Measurements from ENCODE around the gene STYX. TPM values are rescaled to one million over a fixed set of nuclear protein-coding genes. Genes with fewer than 3 reads are reported as not detected.

Gene STYX
- total RNA-seq, 1 donor from 2014 or later, result 11.8 TPM

DNA sequence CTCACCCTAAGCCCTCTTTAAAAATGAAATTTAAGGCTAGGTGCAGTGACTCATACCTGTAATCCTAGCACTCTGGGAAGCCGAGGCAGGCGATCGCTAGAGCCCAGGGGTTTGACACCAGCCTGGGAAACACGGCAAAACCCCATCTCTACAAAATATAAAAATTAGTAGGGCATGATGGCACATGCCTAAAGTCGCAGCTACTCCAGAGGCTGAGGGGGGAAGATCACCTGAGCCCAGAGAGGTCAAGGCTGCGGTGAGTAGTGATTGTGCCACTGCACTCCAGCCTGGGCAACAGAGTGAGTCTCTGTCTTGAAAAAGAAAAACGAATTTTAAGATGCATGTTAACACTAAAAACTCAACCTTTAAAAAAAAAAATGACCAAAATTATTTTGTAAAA is 48.7 kb downstream of the STYX start:
- intact Hi-C loops (cut with DNase I), result no loop called here
- DNase-seq (no peak), ATAC-seq (ENCODE audit: poor library complexity) (no peak)

DNA sequence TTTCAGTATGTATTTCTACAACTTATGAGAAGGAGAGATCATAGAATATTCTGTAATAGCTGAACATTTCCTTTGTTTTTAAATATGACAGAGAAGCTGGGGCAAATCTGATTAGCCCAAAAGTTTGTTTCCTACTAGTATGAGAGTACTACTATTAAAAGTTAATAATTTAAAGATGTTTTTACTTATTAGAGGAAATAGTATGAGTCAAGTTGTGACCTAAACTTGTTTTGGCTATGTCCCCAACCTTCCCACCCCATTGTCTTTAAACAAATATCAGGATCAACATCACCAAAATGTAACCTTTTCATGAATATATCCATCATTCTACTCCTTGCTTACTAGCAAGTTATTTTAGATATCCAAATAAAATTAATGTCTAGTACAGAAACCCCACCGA is 50.9 kb downstream of the STYX start:
- ATAC-seq (ENCODE audit: poor library complexity) (no peak), DNase-seq (no peak)
- intact Hi-C loops (cut with DNase I), result no loop called here

DNA sequence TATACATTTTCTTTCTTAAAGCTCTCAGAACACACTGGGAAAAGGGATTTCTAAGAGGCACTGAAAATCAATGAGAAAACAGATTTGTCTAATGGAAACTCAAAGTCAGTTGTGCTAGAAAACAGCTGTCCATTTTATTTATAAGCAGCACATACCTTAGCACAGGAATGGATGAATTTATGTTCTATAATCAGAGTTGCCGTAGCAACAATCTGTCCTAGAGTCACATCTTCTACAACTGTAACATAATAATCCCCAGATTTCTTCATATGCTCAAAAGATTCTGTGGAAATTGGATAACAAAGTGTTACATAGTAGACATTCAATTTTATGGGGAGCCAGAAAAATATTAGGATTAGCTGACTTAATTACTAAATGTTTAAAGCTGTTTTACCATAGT is 51.7 kb downstream of the STYX start:
- intact Hi-C loops (cut with DNase I), result no loop called here
- DNase-seq (no peak), ATAC-seq (ENCODE audit: poor library complexity) (no peak)

DNA sequence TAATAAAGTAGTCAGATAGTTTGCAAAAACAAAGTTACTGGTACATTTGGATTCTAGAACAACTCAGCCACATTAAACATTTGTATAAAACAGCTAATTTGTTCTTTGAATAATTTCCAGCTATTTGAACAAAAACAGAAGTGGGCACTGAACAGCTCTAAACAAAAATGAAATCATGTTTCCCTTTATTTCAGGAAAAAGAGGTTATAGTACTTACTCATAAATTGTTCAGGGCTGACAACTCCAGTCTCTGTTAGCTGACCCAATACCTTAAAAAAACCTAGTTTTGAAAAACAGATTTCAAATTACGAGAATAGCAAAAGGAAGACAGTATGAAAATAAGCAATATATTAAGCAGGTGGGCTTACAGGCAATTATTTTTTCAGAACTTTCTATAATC is 53.2 kb downstream of the STYX start:
- ATAC-seq (ENCODE audit: poor library complexity), result no peak
- no peak for DNase-seq
- intact Hi-C loops (cut with DNase I), result no loop called here

DNA sequence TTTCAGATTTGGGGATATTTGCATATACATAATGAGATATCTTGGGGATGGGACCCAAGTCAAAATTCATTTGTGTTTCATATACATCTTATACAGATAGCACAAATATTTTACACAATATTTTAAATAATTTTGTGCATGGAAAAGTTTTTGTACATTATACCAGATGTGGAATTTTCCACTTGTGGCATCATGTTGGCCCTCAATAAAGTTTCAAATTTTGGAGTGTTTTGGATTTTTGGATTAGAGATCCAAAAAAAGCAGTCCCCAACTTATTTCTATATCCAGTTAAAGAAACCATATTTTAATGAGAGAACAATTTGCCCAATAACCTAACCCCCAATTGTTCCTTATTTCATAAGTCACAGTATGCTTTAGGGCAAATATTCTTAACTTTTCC is 56.9 kb downstream of the STYX start:
- ATAC-seq (ENCODE audit: poor library complexity) (no peak), DNase-seq (no peak)
- intact Hi-C loops (cut with DNase I), result no loop called here

DNA sequence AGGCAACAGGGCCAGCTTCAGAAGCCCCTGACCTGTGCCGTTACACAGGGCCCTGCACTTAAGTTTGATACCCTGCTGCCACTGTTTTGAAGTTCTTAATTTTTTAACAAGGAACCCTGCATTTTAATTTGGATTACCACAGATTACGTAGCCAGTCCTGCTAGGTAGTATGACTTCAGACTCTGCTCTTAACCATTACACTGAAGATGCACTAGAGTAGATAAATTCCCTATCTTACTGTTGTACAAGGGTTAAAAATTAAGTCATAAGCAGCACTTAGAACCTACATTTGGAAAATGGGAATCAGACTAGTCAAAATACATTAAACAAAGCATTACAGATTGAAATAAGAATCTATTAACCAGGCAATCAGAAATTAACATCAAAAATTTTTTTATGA is 59.2 kb downstream of the STYX start:
- ATAC-seq (ENCODE audit: poor library complexity), result no peak
- intact Hi-C loops (cut with DNase I), result no loop called here

DNA sequence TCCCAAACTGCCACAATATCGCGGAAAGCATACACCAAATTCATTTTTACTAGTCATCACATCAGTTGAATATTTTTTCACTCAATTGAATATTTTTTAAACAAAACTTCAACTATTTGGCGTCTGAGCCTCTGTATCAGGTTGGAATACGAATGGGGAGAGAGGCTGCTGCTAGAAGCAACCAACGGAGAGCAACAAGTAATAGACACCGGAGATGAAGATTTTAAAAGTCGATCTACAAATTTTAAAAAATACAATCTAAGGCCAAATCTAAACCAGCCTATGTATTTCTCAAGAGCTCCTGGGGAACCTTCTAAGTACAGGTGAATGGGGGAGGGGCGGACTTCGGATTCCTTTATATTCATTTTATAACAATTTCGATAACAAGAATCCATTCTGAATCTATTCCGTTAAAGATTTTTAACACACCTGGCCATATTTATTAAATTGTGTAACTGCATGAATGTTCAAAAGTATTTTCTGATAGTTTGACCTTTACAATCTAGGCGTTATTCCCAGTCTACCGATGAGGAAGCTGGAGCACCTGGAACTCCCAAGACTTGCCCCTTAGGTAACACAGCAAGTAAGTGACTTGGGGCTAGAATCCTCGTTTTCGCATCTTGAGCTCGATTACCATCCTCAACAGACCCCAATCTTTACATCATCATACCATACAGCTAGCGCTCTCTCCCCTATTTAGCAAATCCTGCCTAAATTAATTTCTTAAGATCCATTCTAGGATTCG is 60.2 kb downstream of the STYX start:
- intact Hi-C loops (cut with DNase I), result no loop called here

More for the DNA sequence above, 59.2 kb downstream of the STYX start:
- DNase-seq, result no peak

DNA sequence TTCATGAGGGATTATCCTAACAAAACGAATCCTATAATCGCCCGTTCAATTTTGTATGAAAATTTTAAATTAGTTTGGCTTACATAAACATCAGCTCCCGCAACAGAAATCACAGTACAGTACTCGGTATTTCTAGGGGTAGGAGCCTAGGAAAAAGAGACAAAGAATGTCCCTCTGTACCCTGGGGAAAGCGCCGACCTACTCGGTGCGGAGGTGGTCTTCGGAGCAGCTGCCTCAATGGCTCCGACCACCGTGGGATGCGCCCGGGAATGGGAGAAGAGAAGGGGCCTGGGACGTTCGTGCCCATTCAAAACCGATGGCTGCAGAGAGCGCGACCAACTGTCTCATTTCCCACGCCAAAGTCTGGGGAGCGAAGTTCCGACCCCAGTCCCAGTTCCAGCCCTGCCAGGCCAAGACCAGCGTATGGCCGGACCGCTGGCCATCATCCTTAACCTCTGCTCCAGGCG is 60.8 kb downstream of the STYX start:
- DNase-seq (no peak), ATAC-seq (ENCODE audit: poor library complexity) (no peak)
- intact Hi-C loops (cut with DNase I), result no loop called here

More for the DNA sequence above, 60.2 kb downstream of the STYX start:
- no peak for ATAC-seq (ENCODE audit: poor library complexity)
- DNase-seq, result no peak

DNA sequence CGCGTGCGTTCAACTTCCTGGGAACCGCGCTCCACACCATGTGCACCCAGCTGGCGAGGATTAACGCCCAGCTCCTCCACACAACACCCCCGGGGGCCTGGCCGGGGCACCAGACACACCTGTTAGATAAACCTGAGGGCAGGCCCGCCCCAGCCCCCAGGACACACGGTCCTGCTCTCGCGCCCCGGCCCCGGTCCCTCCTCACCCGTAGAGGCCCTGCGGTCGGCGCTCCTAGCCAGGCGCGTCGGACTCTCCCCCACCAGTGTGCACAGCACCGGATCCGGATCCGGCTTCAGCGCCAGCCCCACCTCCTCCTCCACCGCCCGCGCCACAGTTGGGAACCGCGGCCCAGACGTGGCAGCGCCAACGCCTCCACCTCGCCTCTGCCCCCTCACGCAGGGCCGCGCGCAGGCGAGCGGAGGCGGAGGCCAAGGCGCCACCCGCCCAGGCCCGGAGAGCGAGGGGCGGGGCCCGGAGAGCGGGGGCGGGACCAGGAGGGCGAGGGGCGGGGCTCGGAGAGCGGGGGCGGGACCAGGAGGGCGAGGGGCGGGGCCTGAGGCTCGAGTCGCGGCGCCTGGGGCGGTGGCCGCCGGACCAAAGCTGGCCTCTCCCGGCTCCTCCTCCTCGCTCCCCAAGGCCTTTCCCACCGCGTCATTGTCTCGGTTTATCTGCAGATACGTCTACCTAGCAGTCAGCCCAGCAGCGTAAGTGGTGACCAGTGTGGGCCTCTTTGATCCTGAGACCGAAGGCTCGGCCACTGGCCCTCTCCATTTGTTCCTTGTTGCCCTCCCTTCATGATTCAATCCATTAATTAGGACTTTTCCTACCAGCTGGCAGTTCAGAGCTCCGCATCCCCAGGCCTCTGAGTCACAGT is 61.5 kb downstream of the STYX start, which contains the start of gene GNPNAT1:
GNPNAT1 (minus strand) TSS at position 385 of the 874 bp plus-strand sequence. CDS start 6,957 bp downstream, outside the sequence.
- DNase-seq (peak; percentile 90), ATAC-seq (ENCODE audit: poor library complexity) (peak; percentile 98)
- intact Hi-C loops (cut with DNase I), result no loop called here

DNA sequence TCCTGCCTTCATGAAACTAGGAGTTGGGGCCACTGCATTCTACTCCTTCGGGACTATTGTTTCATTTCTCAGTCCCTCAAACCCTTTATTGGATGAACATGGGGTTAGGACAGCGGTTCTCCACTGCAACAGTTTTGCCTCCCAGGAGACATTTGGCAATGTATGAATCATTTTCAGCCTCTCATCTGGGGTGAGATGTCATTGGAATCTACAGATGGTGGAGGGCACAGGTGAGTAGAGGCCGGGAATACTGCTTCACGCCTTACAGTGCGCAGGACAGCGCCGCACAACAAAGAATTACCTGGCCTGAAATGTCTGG is 62.1 kb downstream of the STYX start:
- no peak for DNase-seq
- intact Hi-C loops (cut with DNase I), result no loop called here
- ATAC-seq (ENCODE audit: poor library complexity), result no peak

DNA sequence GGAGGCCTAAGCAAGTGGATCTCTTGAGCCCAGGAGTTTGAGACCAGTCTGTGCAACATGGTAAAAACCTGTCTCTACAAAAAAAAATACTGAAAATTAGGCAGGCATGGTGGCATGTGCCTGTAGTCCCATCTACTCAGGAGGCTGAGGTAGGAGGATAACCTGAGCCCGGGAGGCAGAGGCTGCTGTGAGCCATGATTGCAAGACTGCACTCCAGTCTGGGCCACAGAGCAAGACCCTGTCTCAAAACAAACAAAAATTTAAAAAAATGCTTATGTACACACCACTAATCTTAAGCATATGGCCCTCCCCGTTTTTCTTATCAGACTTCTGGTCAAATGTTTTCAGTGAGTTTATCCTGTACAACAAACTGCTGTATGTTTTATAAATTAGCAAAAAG is 63.1 kb downstream of the STYX start:
- DNase-seq, result no peak
- intact Hi-C loops (cut with DNase I), result no loop called here

DNA sequence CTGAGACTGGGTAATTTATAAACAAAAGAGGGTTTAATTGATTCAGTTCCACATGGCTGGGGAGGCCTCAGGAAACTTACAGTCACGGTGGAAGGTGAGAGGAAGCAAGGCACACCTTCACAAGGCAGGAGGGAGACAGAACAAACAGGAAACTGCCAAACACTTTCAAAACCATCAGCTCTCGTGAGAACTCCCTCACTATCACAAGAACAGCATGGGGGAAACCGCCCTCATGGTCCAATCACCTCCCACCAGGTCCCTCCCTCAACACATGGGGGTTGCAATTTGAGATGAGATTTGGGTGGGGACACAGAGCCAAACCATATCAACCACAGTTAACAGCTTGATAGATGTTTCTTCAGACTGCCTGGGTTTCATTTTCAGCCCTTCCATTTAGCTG is 67.7 kb downstream of the STYX start:
- intact Hi-C loops (cut with DNase I), result no loop called here
- ATAC-seq (ENCODE audit: poor library complexity) (no peak), DNase-seq (no peak)

More for the DNA sequence above, 63.1 kb downstream of the STYX start:
- ATAC-seq (ENCODE audit: poor library complexity), result no peak

DNA sequence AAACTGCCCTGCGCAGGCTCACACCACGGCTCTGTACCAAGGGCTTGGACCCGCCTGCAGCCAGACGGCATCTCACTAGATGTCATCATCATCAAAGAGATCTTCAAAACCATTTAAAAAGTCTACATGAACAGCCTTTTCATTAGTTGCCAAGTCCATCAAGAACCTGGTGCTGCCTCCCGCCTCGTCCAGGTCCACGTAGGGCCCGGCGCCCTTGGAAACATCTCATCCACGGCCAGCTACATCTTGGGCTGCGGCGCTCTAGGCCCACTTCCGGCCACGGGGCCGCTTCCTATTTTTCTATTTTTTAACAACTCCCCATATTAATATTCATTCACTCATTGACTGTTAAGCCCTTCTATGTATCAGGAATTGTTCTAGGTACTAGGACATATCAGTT is 68.9 kb downstream of the STYX start:
- ATAC-seq (ENCODE audit: poor library complexity) (no peak), DNase-seq (no peak)
- intact Hi-C loops (cut with DNase I), result no loop called here

DNA sequence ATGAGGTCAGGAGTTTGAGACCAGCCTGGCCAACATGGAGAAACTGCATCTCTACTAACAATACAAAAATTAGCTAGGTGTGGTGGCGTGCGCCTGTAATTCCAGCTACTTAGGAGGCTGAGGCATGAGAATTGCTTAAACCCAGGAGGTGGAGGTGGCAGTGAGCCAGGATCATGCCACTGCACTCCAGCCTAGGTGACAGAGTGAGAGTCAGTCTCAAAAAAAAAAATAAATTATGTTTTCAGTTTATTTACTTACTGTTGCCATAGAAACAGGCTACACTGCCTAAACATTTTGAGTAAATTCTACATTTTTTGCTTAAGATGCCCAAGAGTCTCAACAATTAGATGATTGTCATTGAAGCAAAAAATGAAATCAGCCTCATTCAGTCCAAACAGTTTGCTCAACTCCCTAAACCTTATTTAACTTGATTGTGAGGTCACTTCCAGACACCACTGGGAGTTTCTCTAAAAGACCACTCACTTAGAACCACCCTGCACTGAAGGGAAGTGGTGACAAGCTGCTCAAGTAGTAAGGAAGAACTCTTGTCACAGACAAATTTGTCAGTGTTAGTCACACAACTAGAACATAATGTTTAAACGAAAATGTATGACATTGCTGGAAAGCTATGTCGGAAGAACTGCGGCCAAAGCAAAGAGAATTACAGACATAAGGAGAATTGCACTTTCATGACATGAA is 71.2 kb downstream of the STYX start:
- DNase-seq (no peak), ATAC-seq (ENCODE audit: poor library complexity) (peak; percentile 48)
- intact Hi-C loops (cut with DNase I), result no loop called here

DNA sequence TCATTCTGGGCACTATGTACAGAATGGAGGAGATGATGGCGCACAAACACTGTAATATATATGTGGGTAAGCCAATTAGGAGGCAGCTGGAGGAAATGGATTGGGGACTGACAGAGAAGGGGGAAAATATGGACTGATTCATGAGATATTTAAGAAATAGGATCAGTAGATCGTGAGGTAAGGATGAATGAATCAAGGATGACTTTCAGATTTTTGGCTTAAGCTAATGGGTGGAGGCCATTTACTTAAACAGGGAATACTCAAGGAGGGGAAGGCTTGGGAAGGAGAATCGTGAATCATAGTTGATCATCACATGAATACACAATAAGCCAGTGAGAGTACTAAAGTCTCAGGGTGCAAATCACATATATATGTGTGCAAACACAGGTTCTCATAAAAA is 72.6 kb downstream of the STYX start:
- ATAC-seq (ENCODE audit: poor library complexity), result no peak
- intact Hi-C loops (cut with DNase I), result no loop called here
- no peak for DNase-seq

DNA sequence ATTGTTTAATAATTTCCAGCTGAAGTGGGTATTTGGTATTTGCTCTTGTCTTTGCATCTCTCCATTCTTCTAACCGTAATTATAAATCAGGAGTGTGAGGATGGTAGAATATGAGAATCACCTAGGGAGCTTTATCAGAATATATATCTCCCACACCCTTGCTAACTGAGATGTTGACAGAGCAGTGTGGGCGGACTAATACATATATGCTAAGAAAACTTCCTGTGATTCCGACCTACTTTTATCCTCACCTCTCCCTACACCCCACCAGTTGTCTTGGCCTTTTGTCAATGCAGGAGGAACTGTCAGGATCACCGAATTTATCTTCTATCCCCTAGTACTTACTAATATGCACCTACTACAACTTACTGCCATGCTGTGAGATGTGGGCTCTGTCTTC is 76.1 kb downstream of the STYX start:
- intact Hi-C loops (cut with DNase I), result no loop called here
- ATAC-seq (ENCODE audit: poor library complexity), result no peak
- DNase-seq, result no peak

DNA sequence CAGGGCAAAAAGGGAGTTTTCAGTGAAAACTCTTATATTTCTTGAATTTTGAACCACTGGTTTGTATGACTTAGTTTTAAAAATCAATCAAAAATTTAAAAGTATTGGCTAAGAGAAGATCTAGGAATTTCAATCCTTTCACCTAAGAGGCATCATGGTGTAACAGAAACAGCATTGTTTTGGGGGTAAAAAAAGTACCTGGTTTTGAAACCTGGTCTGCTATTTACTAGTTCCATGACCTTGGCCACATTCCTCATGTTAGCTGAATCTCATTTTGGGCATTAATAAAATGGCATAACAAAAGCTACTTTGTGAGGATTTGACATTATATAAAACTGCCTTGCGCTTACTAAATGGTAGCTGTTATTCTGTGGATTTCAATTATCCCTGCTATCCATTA is 78.1 kb downstream of the STYX start:
- DNase-seq, result no peak
- intact Hi-C loops (cut with DNase I), result no loop called here
- ATAC-seq (ENCODE audit: poor library complexity), result no peak

DNA sequence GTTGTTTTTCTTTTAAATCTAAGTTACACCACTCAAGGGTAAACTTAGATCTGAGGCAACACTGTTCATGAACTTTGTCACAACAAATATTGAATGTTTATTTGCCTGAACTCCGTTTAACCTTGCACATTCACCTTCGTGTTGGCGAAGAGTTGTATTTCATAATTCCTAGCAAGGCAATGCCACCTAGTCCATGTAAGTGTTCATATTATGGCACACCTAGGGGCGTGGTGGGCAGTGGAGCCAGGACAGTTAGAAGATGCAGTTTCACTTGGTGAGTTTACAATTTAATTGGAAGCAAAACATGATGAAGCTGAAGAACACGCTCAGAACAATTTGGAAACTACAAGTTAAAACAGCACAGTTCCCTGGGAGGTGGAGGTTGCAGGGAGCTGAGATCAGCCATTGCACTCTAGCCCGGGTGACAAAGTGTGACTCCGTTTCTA is 91.9 kb downstream of the STYX start:
- DNase-seq (no peak), ATAC-seq (ENCODE audit: poor library complexity) (no peak)
- intact Hi-C loops (cut with DNase I), result loop anchor here (5.0 kb wide), 1 partner anchor 235 kb away; no protein-coding TSS in a partner anchor

DNA sequence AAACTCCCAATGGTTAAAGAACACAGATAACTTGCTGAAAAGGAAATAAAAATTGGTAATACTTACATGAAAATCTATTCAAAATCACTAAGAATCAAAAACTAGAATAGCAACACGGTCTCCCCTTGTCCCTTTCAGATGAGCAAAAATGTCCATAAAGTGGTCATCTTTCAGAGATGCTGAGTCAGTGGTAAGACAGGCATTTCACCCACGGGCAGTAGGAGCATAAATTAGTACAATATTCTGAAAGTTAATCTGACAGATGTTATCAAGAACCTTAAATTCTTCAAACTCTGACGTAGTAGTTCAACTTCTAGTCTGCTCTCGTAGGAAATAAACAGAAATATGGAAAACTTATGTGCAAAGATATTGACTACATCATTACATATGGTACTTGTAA is 94.5 kb downstream of the STYX start:
- intact Hi-C loops (cut with DNase I), result loop anchor here (2.0 to 5.0 kb wide), 2 partner anchors 136 to 233 kb away; no protein-coding TSS in a partner anchor
- DNase-seq (no peak), ATAC-seq (ENCODE audit: poor library complexity) (no peak)

Data from Right ventricle myocardium superior (tissue), 1 donor.